H4 (cell line): ENCODE results near the gene SYF2. TPM values are rescaled to one million over a fixed set of nuclear protein-coding genes. Genes with fewer than 3 reads are reported as not detected.
"Not testable (repeated sequence)": the region's sequence is repeated elsewhere in the genome, so short reads cannot be mapped to it uniquely, and the experiment has no call there.

Source experiments
- DNase-seq: peaks from one replicate; pipeline ENCODE4 v3.0.0-alpha.2; 2015; ENCODE audit warnings: low spot score
- total RNA-seq: library from RNA; depleted of rRNA; stranded (reverse); fragments of >200 nt; shearing (Covaris generic); gene quantifications from 2 replicates; pipeline ENCODE4 v1.2.3, GENCODE V29; 2014

The SYF2 gene
- total RNA-seq, 1 experiment from 2014 or later, result 45.7 TPM

DNA sequence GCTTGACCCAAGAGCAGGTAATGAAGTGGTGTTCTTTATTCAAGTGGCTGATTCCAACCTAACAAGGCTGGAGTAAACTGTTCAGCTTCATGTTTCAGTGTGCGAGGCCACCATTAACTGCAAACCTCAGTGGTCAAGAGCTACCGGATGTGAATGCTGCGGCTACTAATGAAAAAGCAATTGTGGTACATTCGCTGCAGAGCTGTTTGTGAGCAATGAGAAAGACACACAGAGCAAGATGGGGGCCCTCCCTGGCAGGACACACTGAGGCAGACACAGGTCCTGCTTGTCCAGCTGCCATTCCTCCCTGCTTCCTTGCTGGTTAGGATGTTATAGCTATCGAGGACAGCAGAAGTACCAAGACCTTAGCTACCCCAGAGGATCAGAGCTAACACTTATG lies 26.1 kb downstream of the SYF2 start:
- DNase-seq, result no peak

DNA sequence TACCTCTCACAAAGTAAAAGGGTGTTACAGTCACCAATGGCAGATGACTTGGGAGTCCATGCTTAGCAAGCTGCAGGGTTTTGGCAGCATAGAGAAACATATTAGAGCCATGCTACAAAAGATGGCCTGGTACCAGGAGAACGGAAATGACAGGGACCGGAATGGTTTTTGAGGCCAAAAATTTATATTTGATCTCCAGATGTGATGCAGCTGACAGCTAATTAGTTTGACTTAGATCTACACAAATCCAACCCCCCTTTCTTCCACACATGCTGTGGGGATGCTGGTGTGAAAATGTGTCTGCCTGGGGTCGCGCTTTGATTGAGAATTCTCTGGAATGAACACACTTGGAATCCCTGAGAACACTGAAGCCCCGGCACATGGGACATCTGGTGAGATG lies 26.5 kb downstream of the SYF2 start:
- DNase-seq, result no peak

DNA sequence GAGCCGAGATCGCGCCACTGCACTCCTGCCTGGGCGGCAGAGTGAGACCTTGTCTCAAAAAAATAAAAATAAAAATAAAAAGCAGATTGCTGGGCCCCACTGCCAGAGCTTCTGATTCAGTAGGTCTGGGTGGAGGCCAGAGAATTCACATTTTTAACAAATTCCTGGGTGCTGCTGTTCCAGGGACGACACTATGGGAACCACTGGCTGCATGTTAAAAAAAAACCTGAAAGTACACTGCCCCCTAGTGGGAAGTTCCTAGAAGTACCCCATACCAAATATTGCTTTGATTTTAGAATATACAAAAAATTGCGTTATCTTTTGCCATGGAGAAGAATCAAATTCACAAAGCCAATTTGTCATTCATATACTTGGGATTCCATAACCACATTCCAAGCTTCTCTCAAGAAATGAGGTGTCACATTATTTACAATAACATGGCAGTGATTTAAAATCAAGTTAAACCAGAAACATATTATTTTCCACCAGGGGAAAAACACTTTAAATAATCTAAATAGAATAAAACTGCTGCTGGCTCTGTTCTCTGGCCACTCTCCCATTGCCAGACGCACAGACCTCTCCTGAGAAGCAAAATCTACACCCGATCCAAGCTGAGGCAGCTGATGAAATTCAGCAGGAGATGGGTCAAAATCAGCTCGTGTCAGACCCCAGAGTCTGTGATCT lies 27.4 kb downstream of the SYF2 start:
- peak; percentile 33 for DNase-seq

DNA sequence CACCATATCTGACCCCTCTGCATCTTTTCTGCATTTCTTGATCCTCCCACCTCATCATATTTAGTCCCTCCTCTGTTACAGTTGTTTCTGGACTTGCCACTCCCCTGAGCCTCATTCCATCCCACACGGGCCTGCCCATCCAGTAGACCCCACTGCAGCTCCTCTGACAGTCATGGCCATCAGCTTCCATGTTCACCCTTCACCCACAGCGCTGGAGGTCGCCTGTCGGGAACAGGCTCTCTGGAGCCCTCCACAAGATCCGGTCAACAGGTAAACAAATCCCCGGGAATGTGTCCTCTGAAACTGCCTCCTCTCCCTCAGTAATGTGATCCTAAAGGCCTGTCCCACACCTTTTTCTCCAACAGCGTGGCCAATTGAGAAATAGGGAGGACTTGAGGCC lies 31.3 kb downstream of the SYF2 start:
- DNase-seq, result no peak

DNA sequence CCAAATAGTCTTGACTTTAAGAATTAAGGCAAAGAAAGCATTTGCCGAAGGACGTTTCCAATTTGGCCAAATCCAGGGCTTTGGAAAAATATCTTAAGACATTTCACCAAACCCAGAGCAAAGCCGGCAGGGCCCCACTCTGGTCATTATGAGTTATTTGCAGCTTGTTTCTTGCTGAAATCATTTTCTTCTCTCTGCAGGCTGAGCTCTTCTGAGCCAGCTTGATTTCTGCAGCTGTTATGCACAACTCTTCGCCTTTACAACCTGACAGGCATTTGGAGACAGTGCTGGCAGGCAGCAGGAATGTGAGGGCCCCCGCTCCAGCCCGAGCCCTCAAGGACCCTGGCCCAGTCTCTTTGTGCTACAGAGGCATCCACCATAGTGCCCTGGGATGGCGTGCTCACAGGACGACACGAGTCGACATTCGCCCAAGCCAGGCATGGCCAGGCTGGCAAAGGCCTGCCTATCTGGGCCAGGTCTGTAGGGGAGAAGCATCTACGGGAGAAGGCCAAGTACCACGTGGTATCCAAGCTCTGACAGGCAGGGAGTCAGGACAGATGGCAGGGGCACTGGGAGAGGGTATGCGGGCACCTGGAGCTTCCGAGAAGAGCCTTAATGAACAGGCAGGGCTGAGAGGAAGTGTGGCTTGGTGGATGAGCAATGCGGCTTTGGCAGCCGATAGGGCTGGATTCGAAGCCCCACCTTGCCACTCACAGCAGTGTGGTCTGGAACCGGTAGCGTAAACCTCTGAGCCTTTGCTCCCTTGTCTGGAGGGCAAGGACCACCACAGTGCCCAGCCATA lies 32.3 kb downstream of the SYF2 start:
- DNase-seq, result no peak

DNA sequence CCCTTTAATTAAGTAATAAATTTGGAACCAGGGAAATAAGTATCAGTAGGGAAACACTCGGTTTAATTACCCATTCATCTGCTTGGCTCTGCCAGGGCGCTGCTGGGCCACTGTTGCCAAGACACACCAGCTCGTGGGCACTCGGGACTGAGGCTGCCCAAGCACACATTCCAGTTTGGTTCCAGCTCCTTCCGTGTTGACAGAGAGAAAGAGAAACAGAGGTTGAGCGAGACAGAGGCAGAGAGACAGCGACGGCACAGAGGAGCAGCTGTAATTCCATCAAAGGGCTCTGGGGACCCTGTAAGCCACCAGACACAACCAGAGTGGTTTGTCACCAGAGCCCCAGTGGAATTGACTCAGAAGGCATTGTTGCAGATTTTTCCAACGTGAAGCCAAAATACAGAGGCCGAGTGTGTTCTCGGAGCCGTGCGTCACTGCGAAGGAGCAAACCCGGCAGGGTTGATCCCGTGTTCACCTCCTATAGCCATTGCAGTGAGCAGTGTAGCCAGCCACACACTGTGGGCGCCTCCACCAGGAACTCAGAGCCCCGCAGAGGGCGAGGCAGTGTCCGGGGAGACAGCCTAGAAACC lies 33.5 kb downstream of the SYF2 start:
- DNase-seq, result no peak

DNA sequence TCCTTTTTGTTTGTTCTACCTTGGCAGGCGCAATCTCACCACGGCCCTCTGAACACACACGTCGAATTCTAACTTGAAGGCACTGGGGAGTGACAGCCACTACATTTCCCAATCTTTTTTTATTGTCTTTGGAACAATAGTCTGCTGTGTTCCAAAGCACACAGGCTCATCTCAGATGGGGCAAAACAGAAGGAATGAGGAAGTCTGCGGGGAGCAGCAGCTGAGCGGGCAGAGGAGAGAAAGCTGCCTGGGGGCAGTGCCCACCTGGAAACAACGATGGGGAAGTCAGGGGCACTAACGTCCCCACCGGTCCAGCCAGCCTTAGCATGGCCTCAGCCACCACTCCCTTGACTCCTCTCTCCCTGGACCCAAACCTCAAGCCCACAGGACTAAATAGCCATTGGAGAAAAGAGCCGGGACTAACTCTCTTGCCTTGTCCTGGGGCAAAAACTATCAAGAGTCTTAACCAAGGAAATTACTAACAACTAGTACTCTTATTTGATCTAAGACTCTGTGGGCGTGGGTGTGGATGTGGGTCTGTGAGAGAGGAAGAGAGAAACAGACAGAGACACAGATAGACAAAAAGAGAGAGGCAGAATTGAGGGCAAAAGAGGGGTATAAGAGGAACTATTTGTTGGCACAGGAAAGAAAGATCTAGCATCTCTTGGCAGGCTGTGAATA lies 34.2 kb downstream of the SYF2 start:
- DNase-seq, result no peak

DNA sequence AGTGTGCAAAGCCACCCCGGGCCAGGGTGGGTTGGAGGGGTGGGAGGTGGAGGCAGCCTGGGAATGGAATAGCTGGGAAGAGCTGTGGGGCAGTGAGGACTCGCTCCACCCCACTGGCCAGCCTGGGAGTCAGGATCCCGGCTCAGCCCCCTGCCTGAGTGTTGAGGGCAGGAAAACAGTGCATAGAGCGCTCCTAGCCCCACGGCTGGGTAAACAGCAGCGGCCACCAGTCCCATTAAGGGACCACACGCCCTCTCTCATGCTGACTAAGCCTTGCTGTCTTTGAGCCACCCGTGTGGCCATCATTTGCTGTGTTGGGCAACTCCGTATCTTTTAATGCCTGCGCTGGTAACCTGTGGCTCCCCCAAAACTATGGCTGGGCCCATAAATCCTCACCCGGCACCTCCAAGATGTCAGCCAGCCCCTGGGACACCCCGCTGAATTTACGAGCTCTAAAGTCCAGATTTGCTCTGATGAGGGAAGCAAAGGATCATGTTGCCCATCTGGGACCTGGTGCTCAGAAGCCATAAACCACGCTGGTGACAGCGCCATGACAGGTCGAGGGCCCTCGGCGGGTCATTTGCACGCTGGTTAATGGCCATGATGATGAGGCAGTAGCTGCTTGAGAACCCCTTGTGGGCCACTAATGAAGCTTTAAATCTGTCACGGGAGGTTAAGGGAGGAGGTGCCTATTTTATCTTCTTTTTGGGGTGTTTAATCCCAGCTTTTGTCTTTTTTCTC lies 34.9 kb downstream of the SYF2 start:
- DNase-seq, result no peak

DNA sequence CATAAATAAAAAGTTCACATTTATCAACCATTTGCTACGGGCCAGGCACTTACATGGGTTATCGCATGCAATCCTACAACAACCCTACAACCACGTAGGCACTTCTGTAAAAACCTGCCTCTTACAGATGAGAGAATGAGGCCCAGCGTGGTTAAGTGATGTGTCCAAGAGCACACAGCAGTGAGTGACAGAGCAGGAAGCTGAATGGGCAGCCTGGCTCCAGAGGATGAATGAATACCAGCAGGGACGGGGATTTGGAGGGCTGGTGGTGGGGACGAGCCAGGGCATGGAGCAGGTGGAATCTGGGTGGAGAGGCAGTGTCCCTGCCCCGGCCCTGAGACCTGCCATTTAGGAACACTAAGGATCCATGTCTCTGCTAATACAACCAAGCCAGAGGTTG lies 35.5 kb downstream of the SYF2 start:
- DNase-seq, result no peak

DNA sequence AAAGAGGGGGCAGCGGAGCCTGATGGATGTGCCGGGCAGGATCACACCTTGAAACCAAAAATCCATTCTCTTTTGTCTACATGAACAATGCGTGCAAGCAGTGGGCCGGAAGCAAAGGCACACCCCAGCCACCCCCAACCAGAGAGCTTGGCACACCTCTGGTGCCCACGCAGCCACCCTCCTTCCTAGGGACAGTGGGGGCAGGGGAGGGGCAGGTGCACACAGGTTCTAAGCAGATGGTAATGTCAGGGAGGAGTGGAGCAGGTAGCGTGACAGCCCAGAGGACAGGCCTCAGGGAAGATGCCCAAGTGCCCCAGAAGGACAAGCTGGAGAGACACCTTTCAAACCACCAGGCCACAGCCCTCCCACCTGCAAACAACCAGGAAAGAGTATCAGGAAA lies 36.5 kb downstream of the SYF2 start:
- no peak for DNase-seq

DNA sequence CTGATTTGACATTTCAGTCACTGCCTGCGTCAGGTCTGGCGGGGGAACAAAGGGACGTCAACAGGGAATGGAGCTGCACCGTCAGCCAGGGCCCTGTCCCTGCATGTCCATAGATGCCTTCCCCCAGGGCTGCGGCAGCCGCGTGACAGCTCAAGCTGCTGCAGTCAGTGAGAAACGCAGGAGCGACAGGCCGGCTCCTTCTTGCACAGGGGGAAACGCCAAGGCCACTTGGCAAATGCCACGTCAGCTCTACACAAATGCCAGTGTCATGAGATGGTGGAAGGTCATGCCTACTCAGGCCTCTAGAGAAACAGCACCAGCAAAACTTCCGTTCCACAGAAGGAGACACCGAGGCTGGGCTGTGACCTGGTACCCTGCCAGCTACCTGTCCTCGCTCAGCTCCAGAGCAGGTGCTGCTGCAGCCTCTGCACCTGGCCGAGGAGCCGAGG lies 37.7 kb downstream of the SYF2 start:
- no peak for DNase-seq

DNA sequence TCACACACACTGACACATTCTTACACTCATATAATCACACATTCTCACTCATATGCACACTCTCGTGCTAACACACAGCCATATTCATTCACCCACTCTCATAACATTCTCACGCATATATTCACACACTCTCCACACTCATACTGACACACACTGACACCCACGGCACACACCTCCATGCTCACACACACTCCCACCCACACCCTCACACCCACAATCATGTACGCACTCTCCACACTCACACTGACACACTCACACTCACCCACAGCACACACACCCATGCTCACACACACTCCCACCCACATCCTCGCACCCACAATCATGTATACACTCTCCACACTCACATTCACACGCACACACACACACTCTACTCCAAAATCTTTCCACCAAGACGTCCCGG lies 38.2 kb downstream of the SYF2 start:
- DNase-seq, result no peak

DNA sequence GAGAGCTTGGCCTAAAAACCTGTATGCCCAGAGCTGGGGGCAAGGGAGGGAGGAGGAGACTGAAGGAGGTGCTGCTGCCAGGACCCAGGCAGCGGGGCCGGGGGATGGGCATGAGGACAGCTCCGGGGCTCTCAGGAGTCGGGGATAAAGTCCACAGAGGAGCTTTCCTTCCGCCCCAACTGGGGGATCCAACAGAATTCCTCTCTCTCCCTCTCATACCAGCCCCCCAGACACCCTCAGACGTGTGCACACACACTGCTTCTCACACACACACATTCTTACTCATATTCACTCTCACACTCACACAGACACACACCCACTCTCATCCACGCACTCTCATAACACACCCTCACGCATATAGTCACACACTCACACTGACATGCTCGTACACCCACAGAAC lies 39.1 kb downstream of the SYF2 start:
- no peak for DNase-seq

DNA sequence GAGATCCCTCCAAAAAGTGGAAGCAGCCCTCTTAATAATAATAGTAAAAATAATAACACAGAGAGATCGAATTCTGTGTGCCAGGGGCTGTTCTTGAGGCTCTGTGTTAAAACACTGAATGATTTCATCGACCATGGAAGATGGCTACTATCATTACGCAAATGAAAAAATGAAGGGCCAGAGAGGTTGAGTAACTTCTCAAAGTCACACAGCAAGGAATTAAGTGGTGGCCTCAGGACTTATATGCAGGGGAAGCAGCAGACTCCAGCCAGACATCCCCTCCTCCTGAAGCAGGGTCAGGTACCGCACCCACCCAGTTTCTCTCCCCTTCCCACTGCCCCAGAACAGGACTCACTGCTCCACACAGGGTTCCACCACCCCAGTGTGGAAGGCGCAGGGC lies 40.1 kb downstream of the SYF2 start:
- no peak for DNase-seq

DNA sequence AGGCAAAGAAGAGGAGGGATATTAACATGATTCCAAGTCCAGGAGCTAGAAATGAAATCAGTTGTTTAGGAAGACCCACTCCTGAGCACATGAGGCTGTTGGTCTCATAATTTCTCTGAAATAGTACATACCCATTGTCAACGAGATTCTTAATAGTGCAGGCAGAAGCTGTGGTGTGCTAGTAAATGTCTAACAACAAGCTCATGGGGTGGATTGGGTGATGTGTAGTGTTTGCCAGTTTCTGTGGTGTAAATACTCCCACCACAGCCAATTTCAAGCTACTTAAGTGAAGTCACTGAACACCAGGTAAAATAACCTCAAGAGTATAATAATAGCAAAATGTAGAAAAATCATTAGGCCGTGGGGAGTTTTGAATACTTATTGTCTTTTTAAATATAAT lies 42.0 kb downstream of the SYF2 start:
- DNase-seq, result no peak

DNA sequence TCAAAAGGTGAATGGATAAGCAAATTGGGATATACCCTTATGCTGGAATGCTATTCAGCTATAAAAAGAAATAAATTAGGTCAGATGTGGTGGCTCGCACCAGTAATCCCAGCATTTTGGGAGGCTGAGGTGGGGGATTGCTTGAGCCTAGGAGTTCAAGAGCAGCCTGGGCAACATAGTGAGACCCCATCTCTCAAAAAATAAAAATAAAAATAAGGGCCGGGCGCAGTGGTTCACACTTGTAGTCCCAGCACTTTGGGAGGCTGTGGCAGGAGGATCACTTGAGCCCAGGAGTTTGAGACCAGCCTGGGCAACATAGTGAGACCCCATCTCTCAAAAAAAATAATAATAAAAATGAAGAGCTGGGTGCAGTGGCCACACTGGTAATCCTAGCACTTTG lies 44.4 kb downstream of the SYF2 start:
- DNase-seq, result not testable (repeated sequence)

DNA sequence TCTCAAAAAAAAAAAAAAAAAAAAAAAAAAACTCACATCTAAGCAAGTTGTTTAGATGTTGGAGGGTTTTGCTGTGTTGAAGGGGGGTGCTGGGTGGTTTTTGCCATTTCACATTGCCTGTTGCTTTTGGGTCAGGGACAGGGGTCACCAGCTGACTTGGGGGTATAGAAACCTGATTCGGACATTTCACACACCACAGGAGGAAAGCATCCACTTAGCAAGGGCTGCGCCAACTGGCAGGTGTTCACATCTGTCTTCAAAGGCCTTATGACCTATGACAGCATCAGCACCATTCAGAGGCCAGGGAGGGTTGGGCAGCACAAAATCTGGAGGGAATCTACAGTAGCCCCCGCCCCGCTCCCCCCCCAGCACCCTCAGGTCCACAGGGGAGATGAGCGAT lies 45.2 kb downstream of the SYF2 start:
- DNase-seq, result no peak

DNA sequence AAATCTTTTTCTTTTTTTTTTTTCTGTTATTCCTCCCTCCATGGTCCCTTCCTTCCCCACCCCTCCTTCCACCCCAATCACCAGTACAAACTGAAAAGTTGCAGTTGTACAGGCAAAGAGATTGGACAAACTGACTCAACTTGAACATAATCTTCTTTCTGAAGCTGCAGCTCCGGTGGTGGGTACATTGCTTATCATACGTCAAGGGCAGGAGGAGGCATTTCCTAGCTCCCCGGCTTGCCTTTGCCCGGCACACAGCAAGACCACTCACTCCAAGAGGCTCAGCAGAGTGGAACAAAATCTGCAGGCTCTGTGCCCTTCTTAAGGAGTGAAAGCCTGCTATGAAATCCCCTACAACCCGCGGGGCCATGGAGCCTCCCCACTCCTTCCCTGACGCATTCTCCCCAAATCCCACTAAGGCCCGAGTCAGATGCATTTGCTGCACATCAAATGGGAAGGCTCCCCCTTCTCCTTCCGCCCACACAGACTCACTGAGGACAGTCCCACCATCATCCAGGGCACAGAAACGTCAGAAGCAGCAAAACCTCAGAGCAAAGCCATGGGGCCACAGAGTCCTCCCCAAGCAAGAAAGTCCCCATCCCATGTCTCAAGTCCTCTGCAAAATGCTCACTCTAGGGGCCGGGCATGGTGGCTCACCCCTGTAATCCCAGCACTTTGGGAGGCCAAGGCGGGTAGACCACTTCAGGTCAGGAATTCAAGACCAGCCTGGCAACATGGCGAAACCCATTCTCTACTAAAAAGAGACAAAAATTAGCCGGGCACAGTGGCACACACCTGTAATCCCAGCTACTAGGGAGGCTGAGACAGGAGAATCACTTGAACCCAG lies 45.9 kb downstream of the SYF2 start:
- DNase-seq, result no peak

DNA sequence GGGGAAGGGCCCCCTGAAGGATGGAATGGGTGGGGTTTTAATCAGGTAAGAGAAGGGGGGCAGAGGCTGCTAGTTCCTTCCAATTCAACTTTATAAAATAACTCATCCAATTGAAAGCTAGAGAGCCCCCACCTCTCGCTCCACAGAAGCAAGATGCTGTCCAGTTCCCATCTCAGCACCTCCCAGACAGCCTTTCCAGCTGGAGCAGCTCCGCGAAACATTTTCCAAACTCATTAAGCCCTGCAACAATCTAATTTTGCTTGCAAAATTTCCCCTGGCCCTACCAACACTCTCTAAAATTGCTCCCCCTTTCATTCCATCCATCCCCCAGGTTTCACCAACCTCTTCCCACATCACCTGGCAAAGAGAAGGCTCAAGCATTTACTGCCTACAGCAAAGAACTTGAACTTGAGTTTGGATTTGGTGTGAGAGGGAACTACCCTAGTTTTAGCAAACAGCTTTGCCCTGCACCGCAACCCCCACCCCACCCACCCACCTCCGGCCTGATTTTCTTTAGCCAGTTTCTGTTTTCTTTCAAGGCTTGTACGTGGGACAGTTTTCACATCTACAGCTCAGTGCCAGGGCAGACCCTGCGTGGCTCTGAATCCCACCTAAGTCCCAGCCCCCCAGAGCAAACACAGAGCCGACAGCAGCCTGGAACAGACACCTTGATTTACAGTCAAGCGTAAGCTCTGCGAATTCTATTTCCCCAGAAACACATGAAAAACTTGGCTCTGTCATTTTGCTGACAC lies 46.7 kb downstream of the SYF2 start:
- DNase-seq, result no peak
